Effector memory CD4-positive, alpha-beta T cell (primary cell): ENCODE measurements around the gene STXBP5.

ENCODE experiments used
- DNase-seq, 3 donors: peaks; one replicate each; pipeline ENCODE4 v3.0.0-alpha.2; 2020
- H3K27ac ChIP-seq: 2 replicates; pipeline ENCODE4 v1.7.0; 2013; ENCODE audit warnings: mild to moderate bottlenecking, low read length, moderate library complexity; ENCODE audit not compliant: insufficient read depth, poor library complexity, severe bottlenecking
- H3K27me3 ChIP-seq: replicated peaks from 2 replicates; pipeline ENCODE4 v1.7.0; 2013; ENCODE audit warnings: mild to moderate bottlenecking, low read length; ENCODE audit not compliant: insufficient read depth, control insufficient read depth, poor library complexity, severe bottlenecking
- H3K36me3 ChIP-seq: 2 replicates; pipeline ENCODE4 v1.7.0; 2013; ENCODE audit warnings: mild to moderate bottlenecking, low read length, moderate library complexity; ENCODE audit not compliant: control insufficient read depth, insufficient read depth
- H3K4me1 ChIP-seq: 2 replicates; pipeline ENCODE4 v1.7.0; 2013; ENCODE audit warnings: low read length, mild to moderate bottlenecking; ENCODE audit not compliant: control insufficient read depth, insufficient read depth, poor library complexity, severe bottlenecking
- H3K4me3 ChIP-seq: 2 replicates; pipeline ENCODE4 v1.7.0; 2013; ENCODE audit warnings: low read length, low read depth, mild to moderate bottlenecking; ENCODE audit not compliant: insufficient read depth, poor library complexity, severe bottlenecking
- H3K9me3 ChIP-seq: 2 replicates; pipeline ENCODE4 v1.7.0; 2013; ENCODE audit warnings: mild to moderate bottlenecking, low read length, moderate library complexity; ENCODE audit not compliant: control insufficient read depth

The STXBP5 gene

DNA sequence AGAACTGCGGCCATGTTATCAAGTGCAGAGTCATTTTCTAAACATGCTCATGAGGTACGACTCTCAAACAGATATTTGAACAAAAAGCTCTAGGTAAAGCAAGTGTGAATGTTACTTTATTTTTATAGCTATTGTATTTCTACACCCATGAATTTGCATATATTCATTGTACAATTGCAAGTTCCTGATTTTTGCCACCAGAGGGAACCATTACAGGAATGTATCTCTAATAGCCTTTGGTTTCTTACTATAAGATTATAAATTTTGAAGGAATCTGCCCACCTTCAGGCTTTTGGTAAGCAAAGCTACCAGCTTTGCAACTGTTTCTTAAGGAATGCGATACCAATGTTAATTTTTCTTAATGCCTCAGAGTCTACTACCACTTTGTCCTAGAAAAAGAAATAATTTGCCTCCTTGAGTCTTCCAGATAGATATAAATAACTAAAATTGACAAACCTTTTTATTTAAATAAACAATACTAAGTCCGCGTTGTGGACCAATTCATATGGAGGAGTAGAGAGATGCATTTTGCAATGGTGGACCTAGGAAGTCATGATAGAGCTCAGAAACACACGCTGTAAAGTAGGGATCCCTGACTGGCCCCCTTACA is 178.8 kb downstream of the STXBP5 start:
- Histone ChIP-seq H3K27me3 (no peaks in the 10 kb centered on the region), H3K4me3 (no peak overlapping the region), H3K36me3 (peaks cover 18% of the 10 kb centered on the region), H3K9me3 (no peaks in the 10 kb centered on the region), H3K4me1 (no peaks in the 10 kb centered on the region), H3K27ac (no peak overlapping the region)
- no peak for DNase-seq

DNA sequence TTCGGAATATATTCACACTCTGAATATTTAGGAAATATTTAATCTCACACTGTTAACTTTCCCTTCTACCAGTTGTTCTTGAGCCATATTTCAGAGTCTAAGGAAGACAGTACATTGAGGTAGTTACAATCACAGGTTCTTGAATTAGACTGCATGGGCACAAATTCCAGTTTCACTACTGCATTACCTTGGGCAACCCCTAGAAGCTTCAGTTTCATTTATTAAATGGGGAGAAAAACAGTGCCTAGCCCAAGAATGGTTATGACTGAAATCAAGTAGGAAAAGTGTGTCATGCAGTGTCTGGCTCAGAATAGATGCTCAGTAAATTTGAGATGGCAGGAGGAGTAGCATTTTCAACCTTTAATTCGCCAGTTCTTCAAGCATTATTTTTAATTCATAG is 179.8 kb downstream of the STXBP5 start:
- Histone ChIP-seq H3K27ac (no peak overlapping the region), H3K36me3 (peaks cover 18% of the 10 kb centered on the region), H3K4me1 (no peaks in the 10 kb centered on the region), H3K4me3 (no peak overlapping the region), H3K27me3 (no peaks in the 10 kb centered on the region), H3K9me3 (no peaks in the 10 kb centered on the region)
- no peak for DNase-seq

DNA sequence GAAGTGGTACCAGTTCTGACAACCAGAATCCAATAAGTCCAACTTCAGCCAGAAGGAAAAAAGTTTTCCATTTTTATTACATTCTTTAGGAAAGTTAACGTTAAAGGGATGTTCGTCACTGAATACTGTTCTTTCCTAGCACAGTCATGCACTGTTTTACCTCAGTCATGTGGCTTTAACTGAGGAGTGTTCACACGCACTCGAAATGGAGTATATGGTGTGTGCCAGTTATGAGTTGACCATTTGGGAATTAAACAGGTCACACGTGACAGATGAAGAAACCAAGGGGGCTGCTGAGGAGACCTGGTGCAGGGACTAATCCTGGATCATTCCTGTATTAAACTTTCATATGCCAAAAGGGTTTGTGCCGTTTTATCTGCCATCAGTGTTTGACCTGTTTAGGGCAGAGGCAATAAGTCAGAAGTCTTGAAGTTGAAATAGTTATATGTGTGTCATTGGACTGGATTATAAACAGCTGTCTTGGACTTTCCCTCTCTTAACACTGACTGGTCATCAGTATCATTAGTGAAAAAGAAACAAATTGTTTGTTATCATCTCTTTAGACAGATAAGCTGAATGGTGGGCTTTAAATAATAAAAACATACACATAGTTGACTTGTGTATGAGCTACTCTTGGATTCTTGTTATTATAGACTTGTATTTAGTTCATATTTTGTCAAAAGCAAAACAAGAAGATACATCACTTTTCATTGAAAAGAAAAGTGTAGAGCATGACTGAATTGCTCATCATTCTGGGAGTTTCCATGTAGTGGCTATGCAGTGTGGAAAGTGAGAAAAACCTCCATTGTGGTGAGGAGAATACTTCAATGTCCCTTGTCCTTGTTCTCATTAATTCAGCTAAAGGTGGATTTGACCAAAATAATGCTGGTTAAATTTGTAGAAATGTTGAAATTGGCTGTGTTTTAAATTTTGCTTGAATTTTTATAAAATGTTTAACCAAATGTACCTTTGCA is 180.8 kb downstream of the STXBP5 start:
- H3K4me3 ChIP-seq: no peak overlapping the region
- H3K36me3 ChIP-seq: peaks cover 18% of the 10 kb centered on the region
- H3K27me3 ChIP-seq: no peaks in the 10 kb centered on the region
- H3K27ac ChIP-seq: no peak overlapping the region
- no peaks in the 10 kb centered on the region for H3K4me1 ChIP-seq
- no peaks in the 10 kb centered on the region for H3K9me3 ChIP-seq
- no peak for DNase-seq

DNA sequence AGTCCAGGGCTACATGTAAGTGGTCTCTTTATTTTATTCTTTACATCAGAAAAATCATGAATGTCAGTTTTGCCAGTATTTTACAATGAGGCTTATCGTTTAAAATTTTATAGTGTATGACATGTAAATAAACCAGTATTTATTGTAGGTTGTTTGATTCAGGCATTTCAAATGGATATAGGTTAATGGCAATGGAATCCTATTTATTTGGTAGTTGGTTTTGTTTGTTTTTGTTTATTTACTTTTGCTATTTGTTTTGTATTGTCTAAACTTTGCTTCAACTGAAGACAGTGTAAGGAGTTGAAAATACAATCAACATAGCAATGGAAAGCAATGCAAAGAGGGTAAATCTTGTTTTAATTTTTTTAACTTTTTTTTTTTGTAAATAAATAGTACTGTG is 185.2 kb downstream of the STXBP5 start:
- H3K4me1 ChIP-seq: no peaks in the 10 kb centered on the region
- no peak overlapping the region for H3K27ac ChIP-seq
- no peaks in the 10 kb centered on the region for H3K9me3 ChIP-seq
- H3K27me3 ChIP-seq: no peaks in the 10 kb centered on the region
- DNase-seq: no peak
- peaks cover 2% of the 10 kb centered on the region for H3K36me3 ChIP-seq
- H3K4me3 ChIP-seq: no peak overlapping the region

DNA sequence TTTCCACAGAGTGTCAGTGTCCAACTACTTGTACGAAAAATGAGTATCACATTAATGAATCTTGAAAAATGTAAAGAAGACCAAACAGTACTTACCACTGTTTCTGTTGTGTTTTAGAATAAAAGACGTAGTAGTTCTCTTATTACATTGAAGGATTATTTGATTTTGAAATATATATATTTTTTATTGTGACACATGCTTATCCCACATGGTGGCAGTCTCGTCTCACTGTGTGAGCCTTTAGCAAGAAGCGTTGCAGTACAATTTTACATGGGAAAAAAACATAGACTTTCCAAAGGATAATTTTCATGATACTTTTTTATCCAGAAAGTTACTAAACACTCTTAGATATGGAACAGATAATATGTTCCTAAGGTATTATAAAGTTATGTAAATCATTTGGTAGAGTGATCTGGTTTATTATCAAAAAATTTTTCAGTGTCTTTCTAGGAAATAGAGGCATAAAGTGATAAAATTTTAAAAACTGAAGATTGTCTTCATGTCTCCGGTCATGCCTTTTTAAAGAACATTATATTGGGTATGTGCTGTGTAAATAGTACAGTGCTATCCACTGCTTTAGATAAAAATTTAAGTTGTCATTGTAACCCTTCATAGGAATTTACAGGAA is 186.8 kb downstream of the STXBP5 start:
- Histone ChIP-seq H3K4me3 (no peak overlapping the region), H3K36me3 (no peaks in the 10 kb centered on the region), H3K27me3 (no peaks in the 10 kb centered on the region), H3K27ac (no peak overlapping the region), H3K4me1 (no peaks in the 10 kb centered on the region), H3K9me3 (no peaks in the 10 kb centered on the region)
- no peak for DNase-seq

DNA sequence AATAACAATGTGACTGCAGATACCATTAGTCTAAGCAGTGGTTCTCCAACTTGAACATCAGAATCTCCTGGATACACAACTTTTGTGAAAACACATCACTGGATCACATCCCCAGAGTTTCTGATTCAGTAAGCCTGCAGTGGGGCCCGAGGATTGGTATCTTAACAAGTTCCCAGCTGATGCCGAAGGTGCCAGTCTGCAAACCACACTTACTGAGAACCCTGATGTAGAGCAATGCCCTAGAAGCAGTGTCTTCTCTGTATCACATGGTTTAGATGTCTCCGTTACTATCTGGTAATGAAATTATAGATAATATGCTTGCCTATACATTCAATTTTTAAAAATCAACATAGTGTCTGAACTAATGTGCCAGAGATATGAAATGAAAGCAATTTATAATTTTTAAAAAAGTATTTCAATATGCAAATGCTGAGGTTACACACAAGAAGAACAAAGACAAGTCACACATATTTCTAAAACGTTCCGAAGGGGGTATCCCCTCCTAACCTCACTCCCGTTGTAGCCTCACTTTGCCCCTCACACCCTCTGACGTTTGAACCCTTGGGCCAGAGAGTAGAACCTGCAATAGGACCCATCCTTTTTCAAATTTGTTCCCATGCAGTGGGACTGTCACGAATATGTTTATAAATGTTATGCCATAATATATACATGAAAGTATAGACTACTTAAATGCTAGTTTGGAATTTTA is 188.9 kb downstream of the STXBP5 start:
- DNase-seq: no peak
- Histone ChIP-seq H3K9me3 (no peaks in the 10 kb centered on the region), H3K27ac (no peak overlapping the region), H3K27me3 (no peaks in the 10 kb centered on the region), H3K4me3 (no peak overlapping the region), H3K4me1 (no peaks in the 10 kb centered on the region), H3K36me3 (no peaks in the 10 kb centered on the region)

DNA sequence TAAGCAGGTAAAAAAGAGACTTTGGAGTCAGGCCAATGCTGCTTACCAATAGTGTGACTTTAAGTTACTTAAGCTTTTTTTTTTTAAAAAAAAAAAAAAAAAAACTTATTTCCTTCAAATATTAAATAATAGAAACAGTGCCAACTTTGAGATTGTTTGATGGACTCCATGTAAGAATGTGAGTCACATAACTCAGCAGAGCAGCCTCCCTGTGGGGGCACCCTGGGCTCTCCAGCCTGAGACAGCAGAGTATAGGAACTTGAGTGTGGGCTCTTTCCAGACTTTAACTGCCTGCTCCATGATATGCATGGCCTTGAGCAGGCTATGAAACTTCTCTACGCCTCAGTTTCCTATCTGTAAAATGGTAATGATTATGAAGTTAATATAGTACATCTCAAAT is 190.9 kb downstream of the STXBP5 start:
- DNase-seq: no peak
- Histone ChIP-seq H3K9me3 (no peaks in the 10 kb centered on the region), H3K27ac (no peak overlapping the region), H3K4me1 (no peaks in the 10 kb centered on the region), H3K36me3 (no peaks in the 10 kb centered on the region), H3K27me3 (no peaks in the 10 kb centered on the region), H3K4me3 (no peak overlapping the region)

DNA sequence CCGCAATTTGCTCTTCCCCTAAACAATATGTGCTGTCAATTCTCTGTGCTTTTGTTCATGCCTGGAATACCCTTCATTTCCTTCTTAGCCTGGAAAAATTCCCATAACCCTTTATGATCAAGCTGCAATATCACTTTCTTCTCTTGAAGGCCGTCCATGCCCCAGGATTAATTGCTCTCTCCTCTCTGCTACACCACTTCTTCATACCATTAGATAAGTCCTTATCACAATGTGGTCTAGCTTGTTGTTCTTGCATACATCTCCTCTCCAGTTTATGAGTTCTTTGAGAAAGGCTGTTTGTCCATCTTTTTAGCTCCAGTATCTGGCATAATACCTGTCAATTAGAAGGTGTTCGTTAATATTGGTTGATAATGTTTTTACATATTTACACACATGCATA is 193.1 kb downstream of the STXBP5 start:
- H3K27ac ChIP-seq: no peak overlapping the region
- H3K4me3 ChIP-seq: no peak overlapping the region
- no peak for DNase-seq
- H3K9me3 ChIP-seq: no peaks in the 10 kb centered on the region
- no peaks in the 10 kb centered on the region for H3K36me3 ChIP-seq
- no peaks in the 10 kb centered on the region for H3K27me3 ChIP-seq
- H3K4me1 ChIP-seq: no peaks in the 10 kb centered on the region

DNA sequence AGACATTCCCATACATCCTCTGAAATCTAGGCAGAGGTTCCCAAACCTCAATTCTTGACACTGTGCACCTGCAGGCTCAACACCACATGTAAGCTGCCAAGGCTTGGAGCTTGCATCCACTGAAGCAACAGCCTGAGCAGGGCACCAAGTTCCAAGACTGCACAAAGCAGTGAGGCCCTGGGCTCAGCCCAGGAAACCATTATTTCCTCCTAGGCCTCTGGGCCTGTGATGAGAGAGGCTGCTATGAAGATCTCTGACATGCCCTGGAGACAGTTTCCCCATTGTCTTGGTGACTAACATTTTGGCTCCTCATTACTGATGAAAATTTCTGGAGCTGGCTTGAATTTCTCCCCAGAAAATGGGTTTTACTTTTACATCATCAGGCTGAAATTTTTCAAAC is 196.8 kb downstream of the STXBP5 start:
- H3K36me3 ChIP-seq: no peaks in the 10 kb centered on the region
- H3K4me1 ChIP-seq: no peaks in the 10 kb centered on the region
- no peaks in the 10 kb centered on the region for H3K27me3 ChIP-seq
- DNase-seq: no peak
- no peaks in the 10 kb centered on the region for H3K9me3 ChIP-seq
- H3K4me3 ChIP-seq: no peak overlapping the region
- H3K27ac ChIP-seq: no peak overlapping the region
